Stimulated activated CD4-positive, alpha-beta T cell treated with anti-CD3 and anti-CD28 coated beads, Interleukin-15, amount 100 ng/mL, for 48 hours (primary cell): ENCODE results near the gene PATL2.
"Not testable (repeated sequence)": the region's sequence is repeated elsewhere in the genome, so short reads cannot be mapped to it uniquely, and the experiment has no call there.

ENCODE experiments used
- DNase-seq, 2 donors: peaks; one replicate each; pipeline ENCODE4 v3.0.0-alpha.2; 2020; ENCODE audit warnings: low read depth in 2 of 2

PATL2 gene

DNA sequence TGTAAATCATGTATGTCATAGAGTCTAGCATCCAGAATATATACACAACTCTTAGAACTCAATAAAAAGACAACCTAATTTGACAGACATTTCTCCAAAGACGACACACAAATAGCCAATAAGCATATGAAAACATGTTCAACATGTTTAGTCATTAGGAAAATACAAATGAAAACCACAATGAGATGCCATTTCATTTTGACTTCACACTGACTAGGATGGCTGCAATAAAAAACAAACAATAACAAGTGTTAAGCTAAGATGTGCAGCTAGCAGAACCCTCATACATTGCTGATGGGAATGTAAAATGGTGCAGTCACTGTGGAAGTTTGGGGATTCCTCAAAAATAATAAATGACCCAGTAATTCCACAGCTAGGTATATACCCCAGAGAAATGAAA lies 64.1 kb downstream of the PATL2 start:
- no peak for DNase-seq

DNA sequence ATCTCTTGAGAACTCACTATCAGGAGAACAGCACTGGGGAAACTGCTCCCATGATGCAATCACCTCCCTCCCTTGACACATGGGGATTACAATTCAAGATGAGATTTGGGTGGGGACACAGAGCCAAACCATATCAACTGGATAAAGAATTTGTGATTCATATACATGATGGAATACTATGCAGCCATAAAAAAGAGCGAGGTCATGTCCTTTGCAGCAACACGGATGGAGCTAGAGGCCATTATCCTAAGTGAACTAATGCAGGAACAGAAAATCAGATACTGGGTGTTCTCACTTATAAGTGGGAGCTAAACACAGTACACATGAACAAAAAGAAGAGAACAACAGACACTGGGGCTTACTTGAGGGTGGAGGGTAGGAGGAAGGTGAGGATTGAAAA lies 64.7 kb downstream of the PATL2 start:
- DNase-seq = no peak

DNA sequence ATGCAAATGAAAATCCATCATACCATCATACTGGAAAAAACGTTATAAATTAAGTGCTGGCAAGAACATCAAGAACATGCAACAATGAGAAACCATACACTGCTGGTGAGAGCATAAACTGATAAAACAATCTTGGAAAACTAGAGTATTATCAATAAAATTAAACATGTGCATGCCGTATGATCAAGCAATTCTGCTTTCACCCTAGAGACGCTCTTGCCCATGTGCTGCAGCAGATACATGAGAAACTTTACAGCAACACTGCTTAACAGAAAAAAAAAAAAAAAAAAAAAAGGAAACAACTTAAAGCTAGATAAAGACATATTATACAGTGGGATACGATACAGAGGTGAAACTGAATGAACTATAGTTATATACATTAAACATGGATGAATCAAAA lies 69.5 kb downstream of the PATL2 start:
- no peak for DNase-seq

DNA sequence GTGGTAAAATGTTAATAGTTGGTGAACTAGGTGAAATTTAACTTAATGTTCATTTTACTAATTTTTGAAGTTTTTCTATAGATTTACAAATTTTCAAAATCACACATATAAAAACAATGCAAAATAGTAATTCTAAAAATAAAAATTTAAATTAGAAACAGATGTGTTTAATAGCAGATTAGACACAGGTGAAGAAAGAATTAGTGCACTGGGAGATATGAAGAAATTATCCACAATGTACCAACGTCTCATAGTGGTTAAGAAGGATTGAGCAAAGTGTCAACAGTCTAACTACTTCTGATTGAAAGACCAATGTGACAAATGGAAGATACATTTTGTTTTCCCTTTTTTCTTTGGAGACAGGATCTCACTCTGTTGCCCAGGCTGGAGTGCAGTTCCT lies 74.1 kb downstream of the PATL2 start:
- no peak for DNase-seq

DNA sequence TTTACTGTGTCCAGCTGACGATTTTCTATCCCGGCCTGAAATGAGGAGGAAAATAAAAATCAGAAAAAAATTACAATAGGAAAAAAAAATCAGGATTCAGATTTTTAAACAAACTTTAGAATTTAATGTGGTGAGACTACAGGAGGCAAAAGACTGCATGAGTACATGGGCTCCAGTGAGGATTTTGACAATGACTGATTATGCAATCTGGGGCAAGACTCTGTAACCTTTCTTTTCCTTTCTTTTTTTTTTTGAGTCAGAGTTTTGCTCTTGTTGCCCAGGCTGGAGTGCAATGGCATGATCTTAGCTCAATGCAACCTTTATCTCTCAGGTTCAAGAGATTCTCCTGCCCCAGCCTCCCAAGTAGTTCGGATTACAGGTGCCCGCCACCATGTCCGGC lies 77.5 kb downstream of the PATL2 start:
- DNase-seq = no peak

DNA sequence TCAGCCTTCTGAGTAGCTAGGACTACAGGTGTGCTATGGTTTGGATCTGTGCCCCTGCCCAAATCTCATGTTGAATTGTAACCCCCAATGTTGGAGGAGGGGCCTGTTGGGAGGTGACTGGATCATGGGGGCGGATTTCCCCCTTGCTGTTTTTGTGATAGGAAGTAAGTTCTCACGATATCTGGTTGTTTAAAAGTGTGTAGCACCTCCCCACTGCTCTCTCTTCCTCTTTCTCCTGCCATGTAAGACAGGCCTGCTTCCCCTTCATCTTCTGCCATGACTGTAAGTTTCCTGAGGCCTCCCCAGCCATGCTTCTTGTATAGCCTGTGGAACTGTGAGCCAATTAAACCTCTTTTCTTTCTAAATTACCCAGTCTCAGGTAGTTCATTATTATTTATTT lies 85.8 kb downstream of the PATL2 start:
- not testable (repeated sequence) for DNase-seq

DNA sequence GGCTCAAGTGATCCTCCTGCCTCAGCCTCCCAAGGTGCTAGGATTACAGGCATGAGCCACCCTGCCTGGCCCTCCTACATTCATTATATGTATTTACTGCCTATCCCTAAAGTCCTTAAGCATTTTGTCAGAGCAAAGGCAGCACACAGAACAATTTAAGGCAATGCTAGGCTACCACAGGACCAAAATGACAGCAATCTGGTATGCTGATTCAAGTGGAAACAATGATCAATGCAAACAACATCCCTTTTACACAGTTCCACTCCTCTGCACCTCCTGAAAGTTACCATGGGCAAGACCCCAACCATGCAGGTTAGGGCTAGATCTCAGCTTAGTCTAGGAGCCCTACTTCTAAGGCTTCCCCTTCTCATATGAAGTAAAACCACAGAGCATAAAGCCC lies 87.9 kb downstream of the PATL2 start:
- DNase-seq = no peak

DNA sequence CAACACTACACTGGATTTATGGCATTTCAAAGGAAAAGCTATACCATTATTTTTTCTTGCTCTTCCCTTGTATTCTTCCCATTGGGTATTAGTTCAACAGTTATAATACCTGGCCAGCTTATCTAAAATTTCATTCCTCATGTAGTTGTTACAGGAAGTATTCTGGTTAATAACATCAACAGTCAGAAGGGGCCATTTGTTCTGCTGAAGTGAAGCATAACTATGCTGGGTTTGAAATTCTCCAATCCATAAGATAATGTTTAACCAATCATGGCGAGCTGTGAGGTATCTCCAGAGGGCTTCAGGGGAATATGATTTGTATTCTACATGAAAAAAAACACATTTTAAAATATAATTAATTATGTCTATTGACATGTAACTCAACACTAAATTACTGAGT lies 91.0 kb downstream of the PATL2 start:
- DNase-seq = no peak

DNA sequence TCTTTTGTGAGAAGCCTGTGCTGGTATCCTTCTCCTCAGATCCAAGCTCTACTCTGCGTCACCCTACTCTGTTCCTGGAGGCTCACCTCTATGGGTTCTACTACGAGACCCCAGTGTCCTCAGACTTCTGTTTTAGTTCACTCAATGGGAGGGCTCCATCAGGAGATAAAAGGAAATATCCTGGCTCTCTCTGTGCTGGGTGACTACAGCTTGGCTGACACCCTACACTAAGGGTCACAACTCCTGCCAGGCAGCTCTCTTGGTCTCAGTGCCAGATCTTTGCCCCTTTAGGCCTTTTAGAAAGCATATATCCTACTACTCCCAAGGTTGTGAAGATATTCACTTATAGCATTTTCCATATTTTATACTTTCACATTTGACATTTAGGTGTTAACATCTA lies 94.1 kb downstream of the PATL2 start:
- DNase-seq = no peak
